ENCODE results near the gene C19orf38. TPM values are rescaled to one million over a fixed set of nuclear protein-coding genes. Genes with fewer than 3 reads are reported as not detected.
A peak's percentile ranks its signal among the peaks of the same experiment; 100 is the strongest.

C19orf38 gene
- polyA plus RNA-seq, 1 donor: 2.7 TPM

- Histone ChIP-seq H3K4me1 (ENCODE audit: control insufficient read depth, insufficient read depth, low read length) (no peaks in the 10 kb centered on the region), H3K9me3 (ENCODE audit: control insufficient read depth, low read depth, low read length) (no peaks in the 10 kb centered on the region), H3K27me3 (ENCODE audit: control insufficient read depth, insufficient read depth, low read length) (no peaks in the 10 kb centered on the region), H3K4me3 (ENCODE audit: low read length) (no peak overlapping the region), H3K27ac (ENCODE audit: low read length) (no peak overlapping the region), H3K36me3 (ENCODE audit: control insufficient read depth, insufficient read depth, low read length) (peaks cover 56% of the 10 kb centered on the region)
- DNase-seq: no peak
- no CpG with 5 or more reads among the region's 17 CpGs for WGBS (ENCODE audit: insufficient coverage, low lambda C conversion rate)
Measured at GRCh38 chr19:10908380-10908960, 60.3 kb downstream of the C19orf38 start.

DNA sequence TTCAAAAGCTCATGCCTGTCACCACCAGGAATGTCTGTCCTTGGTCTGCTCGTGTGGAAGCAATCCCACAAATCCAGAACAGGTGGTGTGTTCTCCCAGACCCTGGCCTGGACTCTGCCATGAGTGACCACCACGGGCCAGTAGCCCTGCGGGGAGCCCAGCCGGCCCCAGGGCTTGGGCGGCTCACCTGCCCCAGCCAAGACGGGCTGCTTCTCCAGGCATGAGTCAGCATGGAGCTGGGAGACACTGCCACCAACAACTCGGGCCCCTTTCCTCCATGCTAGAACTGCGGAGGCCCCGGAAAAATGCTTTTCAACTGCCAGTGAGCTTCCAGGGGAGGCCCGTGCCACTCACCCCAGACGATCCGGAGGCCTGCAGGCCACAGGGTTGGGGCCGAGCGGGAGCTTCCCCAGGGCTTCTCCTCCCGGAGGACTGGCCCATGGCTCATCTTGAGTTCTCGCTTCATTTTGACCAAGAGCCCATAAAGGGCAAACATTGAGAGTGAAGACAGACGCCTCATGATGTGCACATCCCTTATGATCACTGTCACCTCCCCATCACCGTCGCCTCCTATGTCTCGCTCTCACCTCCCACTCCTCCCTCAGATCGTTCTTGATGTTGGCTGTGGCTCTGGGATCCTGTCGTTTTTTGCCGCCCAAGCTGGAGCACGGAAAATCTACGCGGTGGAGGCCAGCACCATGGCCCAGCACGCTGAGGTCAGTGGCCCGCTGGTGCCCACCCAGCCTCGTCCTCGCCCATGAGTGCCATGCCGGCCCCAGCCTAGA lies 63.6 kb downstream of the C19orf38 start:
- WGBS (ENCODE audit: insufficient coverage, low lambda C conversion rate): no CpG with 5 or more reads among the region's 31 CpGs
- peaks cover 9% of the 10 kb centered on the region for H3K4me1 ChIP-seq (ENCODE audit: control insufficient read depth, insufficient read depth, low read length)
- no peak overlapping the region for H3K4me3 ChIP-seq (ENCODE audit: low read length)
- H3K27ac ChIP-seq (ENCODE audit: low read length): no peak overlapping the region
- DNase-seq: no peak
- H3K36me3 ChIP-seq (ENCODE audit: control insufficient read depth, insufficient read depth, low read length): peaks cover 74% of the 10 kb centered on the region
- H3K27me3 ChIP-seq (ENCODE audit: control insufficient read depth, insufficient read depth, low read length): no peaks in the 10 kb centered on the region
- no peaks in the 10 kb centered on the region for H3K9me3 ChIP-seq (ENCODE audit: control insufficient read depth, low read depth, low read length)

GRCh38 chr19:10912619-10913018 lies 64.4 kb downstream of the C19orf38 start:
- DNase-seq: no peak
- Histone ChIP-seq H3K27ac (ENCODE audit: low read length) (no peak overlapping the region), H3K9me3 (ENCODE audit: control insufficient read depth, low read depth, low read length) (no peaks in the 10 kb centered on the region), H3K4me1 (ENCODE audit: control insufficient read depth, insufficient read depth, low read length) (peaks cover 9% of the 10 kb centered on the region), H3K27me3 (ENCODE audit: control insufficient read depth, insufficient read depth, low read length) (no peaks in the 10 kb centered on the region), H3K36me3 (ENCODE audit: control insufficient read depth, insufficient read depth, low read length) (peaks cover 74% of the 10 kb centered on the region), H3K4me3 (ENCODE audit: low read length) (no peak overlapping the region)
- WGBS (ENCODE audit: insufficient coverage, low lambda C conversion rate): no CpG with 5 or more reads among the region's 18 CpGs

DNA sequence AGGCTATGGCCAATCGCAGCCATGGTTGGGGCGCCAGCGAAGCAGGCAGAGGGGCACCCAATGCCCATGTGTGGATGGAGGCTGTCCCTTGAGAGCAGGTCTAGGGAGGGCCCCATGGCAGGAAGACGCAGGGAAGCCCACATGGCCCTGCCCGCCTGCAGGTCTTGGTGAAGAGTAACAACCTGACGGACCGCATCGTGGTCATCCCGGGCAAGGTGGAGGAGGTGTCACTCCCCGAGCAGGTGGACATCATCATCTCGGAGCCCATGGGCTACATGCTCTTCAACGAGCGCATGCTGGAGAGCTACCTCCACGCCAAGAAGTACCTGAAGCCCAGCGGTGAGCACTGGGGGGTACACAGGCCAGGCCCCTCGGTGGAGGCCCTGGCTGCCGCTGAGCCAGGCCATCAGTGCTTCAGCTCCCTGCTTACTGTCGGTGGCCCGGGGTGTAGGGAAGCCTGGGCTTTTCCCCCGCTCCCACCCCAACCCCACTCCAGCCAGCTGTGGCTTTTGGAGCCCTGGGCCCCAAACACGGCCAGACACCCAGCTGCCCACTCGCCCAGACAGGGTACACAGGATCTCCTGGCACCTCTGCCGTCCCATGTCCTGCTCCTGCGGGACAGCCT lies 65.6 kb downstream of the C19orf38 start:
- Histone ChIP-seq H3K27ac (ENCODE audit: low read length) (no peak overlapping the region), H3K4me1 (ENCODE audit: control insufficient read depth, insufficient read depth, low read length) (peaks cover 9% of the 10 kb centered on the region), H3K4me3 (ENCODE audit: low read length) (no peak overlapping the region), H3K36me3 (ENCODE audit: control insufficient read depth, insufficient read depth, low read length) (peaks cover 71% of the 10 kb centered on the region), H3K9me3 (ENCODE audit: control insufficient read depth, low read depth, low read length) (no peaks in the 10 kb centered on the region), H3K27me3 (ENCODE audit: control insufficient read depth, insufficient read depth, low read length) (no peaks in the 10 kb centered on the region)
- WGBS (ENCODE audit: insufficient coverage, low lambda C conversion rate): no CpG with 5 or more reads among the region's 24 CpGs
- DNase-seq: no peak

DNA sequence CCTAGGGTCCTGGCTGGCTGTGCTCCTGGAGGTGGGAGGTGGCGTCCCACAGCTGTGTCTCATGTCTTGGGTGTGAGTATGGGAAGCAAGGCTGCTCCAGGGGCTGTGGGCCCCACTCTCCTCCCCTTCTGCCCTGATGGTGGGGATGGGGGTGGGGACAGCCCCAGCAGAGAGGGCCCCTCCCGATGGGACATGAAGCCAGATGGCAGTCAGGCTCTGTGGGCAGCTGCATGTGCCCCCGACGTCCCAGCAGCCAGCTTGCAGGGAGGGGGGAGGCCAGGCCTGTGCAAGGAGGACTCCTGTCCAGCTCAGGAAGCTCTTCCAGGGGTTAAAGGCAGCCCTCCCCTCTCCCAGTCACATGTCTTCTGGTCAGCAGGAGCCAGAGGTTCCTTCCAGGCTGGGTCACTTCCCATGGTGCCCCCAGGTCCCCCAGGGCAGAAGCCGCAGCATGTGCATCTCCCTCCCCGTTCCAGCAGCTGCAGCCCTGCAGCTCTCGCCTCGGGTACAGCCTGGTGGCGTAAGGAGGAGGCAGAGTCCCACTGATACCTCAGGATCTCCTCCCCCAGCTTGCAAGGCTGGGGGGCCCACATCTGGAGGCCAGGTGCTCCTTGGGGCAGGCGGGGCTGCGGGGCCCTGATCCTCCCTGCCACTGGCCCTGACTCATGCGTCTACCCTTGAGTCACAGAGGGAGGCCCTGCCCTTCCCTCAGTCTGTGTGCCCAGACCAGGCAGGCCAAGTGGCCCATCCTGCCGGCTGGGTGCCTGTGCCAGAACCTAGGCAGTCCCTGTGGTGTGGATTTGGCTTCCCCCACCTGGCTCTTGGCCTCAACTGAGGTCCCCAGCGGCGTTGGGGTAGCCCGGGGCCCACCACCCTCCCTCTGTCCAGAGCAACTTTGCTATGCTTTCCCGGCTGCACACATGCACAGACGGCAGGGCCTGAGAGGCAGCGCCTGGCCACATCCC lies 67.2 kb downstream of the C19orf38 start:
- Histone ChIP-seq H3K9me3 (ENCODE audit: control insufficient read depth, low read depth, low read length) (no peaks in the 10 kb centered on the region), H3K4me1 (ENCODE audit: control insufficient read depth, insufficient read depth, low read length) (peaks cover 9% of the 10 kb centered on the region), H3K36me3 (ENCODE audit: control insufficient read depth, insufficient read depth, low read length) (peaks cover 79% of the 10 kb centered on the region), H3K4me3 (ENCODE audit: low read length) (no peak overlapping the region), H3K27ac (ENCODE audit: low read length) (no peak overlapping the region), H3K27me3 (ENCODE audit: control insufficient read depth, insufficient read depth, low read length) (no peaks in the 10 kb centered on the region)
- DNase-seq: peak; percentile 31 to 50
- WGBS (ENCODE audit: insufficient coverage, low lambda C conversion rate): no CpG with 5 or more reads among the region's 19 CpGs

- Histone ChIP-seq H3K9me3 (ENCODE audit: control insufficient read depth, low read depth, low read length) (no peaks in the 10 kb centered on the region), H3K4me1 (ENCODE audit: control insufficient read depth, insufficient read depth, low read length) (peaks cover 9% of the 10 kb centered on the region), H3K36me3 (ENCODE audit: control insufficient read depth, insufficient read depth, low read length) (peaks cover 84% of the 10 kb centered on the region), H3K27me3 (ENCODE audit: control insufficient read depth, insufficient read depth, low read length) (no peaks in the 10 kb centered on the region), H3K4me3 (ENCODE audit: low read length) (no peak overlapping the region), H3K27ac (ENCODE audit: low read length) (no peak overlapping the region)
- no CpG with 5 or more reads among the region's 6 CpGs for WGBS (ENCODE audit: insufficient coverage, low lambda C conversion rate)
- DNase-seq: no peak
Measured at GRCh38 chr19:10916602-10917001, 68.4 kb downstream of the C19orf38 start.

DNA sequence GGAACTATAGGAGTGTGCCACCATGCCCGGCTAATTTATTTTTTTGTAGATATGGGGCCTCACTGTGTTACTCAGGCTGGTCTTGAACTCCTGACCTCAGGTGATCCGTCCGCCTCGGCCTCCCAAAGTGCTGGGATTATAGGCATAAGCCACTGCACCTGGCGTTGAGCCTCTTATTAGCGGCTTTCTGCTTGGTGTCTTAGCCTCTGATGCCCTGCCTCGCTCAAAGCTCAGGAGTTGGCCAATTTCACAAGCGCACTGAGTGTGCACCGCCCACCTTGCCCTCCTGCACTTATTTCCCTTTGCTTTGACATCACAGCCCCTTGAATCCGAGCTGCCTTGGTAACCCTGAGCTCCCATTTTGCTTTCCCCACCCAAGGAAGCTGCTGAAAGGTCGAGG lies 70.1 kb downstream of the C19orf38 start:
- H3K27ac ChIP-seq (ENCODE audit: low read length): no peak overlapping the region
- DNase-seq: no peak
- H3K9me3 ChIP-seq (ENCODE audit: control insufficient read depth, low read depth, low read length): no peaks in the 10 kb centered on the region
- H3K36me3 ChIP-seq (ENCODE audit: control insufficient read depth, insufficient read depth, low read length): peaks cover 84% of the 10 kb centered on the region
- no peaks in the 10 kb centered on the region for H3K27me3 ChIP-seq (ENCODE audit: control insufficient read depth, insufficient read depth, low read length)
- H3K4me1 ChIP-seq (ENCODE audit: control insufficient read depth, insufficient read depth, low read length): peaks cover 9% of the 10 kb centered on the region
- no CpG with 5 or more reads among the region's 11 CpGs for WGBS (ENCODE audit: insufficient coverage, low lambda C conversion rate)
- H3K4me3 ChIP-seq (ENCODE audit: low read length): no peak overlapping the region

Other genes with a start within 250 kb of the C19orf38 start
- 30.0 TPM for gene SLC44A2, start 222.9 kb upstream of the C19orf38 start, polyA plus RNA-seq
- gene ILF3, start 194.1 kb upstream of the C19orf38 start, polyA plus RNA-seq: 199 TPM
- gene QTRT1, start 147.0 kb upstream of the C19orf38 start, polyA plus RNA-seq: 49.2 TPM
- gene DNM2, start 130.3 kb upstream of the C19orf38 start, polyA plus RNA-seq: 131 TPM
- gene TMED1, start 12.2 kb upstream of the C19orf38 start, polyA plus RNA-seq: 29.3 TPM
- 44.6 TPM for gene CARM1, start 23.1 kb downstream of the C19orf38 start, polyA plus RNA-seq
- gene YIPF2, start 80.2 kb downstream of the C19orf38 start, polyA plus RNA-seq: 48.6 TPM
- 21.4 TPM for gene TIMM29, start 80.4 kb downstream of the C19orf38 start, polyA plus RNA-seq
- 91.1 TPM for gene SMARCA4, start 112.6 kb downstream of the C19orf38 start, polyA plus RNA-seq
- 35.8 TPM for gene LDLR, start 241.0 kb downstream of the C19orf38 start, polyA plus RNA-seq